H1 (cell line): ENCODE results near the gene TNNC1. TPM values are rescaled to one million over a fixed set of nuclear protein-coding genes. Genes with fewer than 3 reads are reported as not detected.

Source experiments
- polyA plus RNA-seq, 7 experiments: library from polyadenylated mRNA; depleted of rRNA in 3 of 7; stranded (reverse) in 5 of 7; unstranded in 2 of 7; fragments of >200 nt in 5 of 7; fragments of 200-250 nt in 2 of 7; gene quantifications; 1 replicate in 5 of 7; 2 replicates in 1 of 7; 4 replicates in 1 of 7; pipeline versions ENCODE4 v1.2.1 to v1.2.3, GENCODE V29; 2011 to 2013; ENCODE audit warnings: missing spikeins in 2 of 7, mixed read lengths in 2 of 7
- total RNA-seq: library from RNA; stranded (reverse); fragmentation: NEBNext Ultra II Directional; extraction: Animal tissue kit (Norgen Biotek cat#: 25700); gene quantifications from 2 replicates; pipeline ENCODE4 v1.2.1, GENCODE V29; 2021

The TNNC1 gene
- total and polyA plus RNA-seq, 2 of the 8 experiments (the other 6 are each of a cell fraction or from before 2014, with no cell fraction given) = 5.8 to 16.4 TPM

Other genes with a start within 250 kb of the TNNC1 start
- gene TLR9, start 228.4 kb downstream of the TNNC1 start, total RNA-seq = not detected in 2 replicates
- gene TLR9, start 228.4 kb downstream of the TNNC1 start, polyA plus RNA-seq (2011; rRNA removed) = 0.05 and 0.06 TPM in 2 replicates
- 62.6 and 65.2 TPM in 2 replicates for gene TWF2, start 214.9 kb downstream of the TNNC1 start, total RNA-seq
- gene TWF2, start 214.9 kb downstream of the TNNC1 start, polyA plus RNA-seq (2011; rRNA removed) = 90.4 and 135 TPM in 2 replicates
- 5.2 and 5.4 TPM in 2 replicates for gene PPM1M, start 208.3 kb downstream of the TNNC1 start, total RNA-seq
- gene PPM1M, start 208.3 kb downstream of the TNNC1 start, polyA plus RNA-seq (2011; rRNA removed) = 5.1 and 6.3 TPM in 2 replicates
- gene WDR82, start 175.4 kb downstream of the TNNC1 start, total RNA-seq = 77.2 and 82.7 TPM in 2 replicates
- gene WDR82, start 175.4 kb downstream of the TNNC1 start, polyA plus RNA-seq (2011; rRNA removed) = 25.8 and 33.5 TPM in 2 replicates
- gene GLYCTK, start 166.2 kb downstream of the TNNC1 start, total RNA-seq = 3.5 and 4.2 TPM in 2 replicates
- gene GLYCTK, start 166.2 kb downstream of the TNNC1 start, polyA plus RNA-seq (2011; rRNA removed) = 8.7 and 11.1 TPM in 2 replicates
- gene DNAH1, start 137.7 kb downstream of the TNNC1 start, total RNA-seq = 0.63 and 1.5 TPM in 2 replicates
- gene DNAH1, start 137.7 kb downstream of the TNNC1 start, polyA plus RNA-seq (2011; rRNA removed) = 1.0 and 1.9 TPM in 2 replicates
- 72.9 and 80.3 TPM in 2 replicates for gene BAP1, start 44.0 kb downstream of the TNNC1 start, total RNA-seq
- gene BAP1, start 44.0 kb downstream of the TNNC1 start, polyA plus RNA-seq (2011; rRNA removed) = 64.9 and 79.5 TPM in 2 replicates
- 9.5 and 12.0 TPM in 2 replicates for gene PHF7, start 43.4 kb downstream of the TNNC1 start, total RNA-seq
- gene PHF7, start 43.4 kb downstream of the TNNC1 start, polyA plus RNA-seq (2011; rRNA removed) = 6.3 and 6.7 TPM in 2 replicates
- gene SEMA3G, start 8.9 kb downstream of the TNNC1 start, total RNA-seq = 1.5 TPM in 2 replicates
- 0.95 and 2.4 TPM in 2 replicates for gene SEMA3G, start 8.9 kb downstream of the TNNC1 start, polyA plus RNA-seq (2011; rRNA removed)
- 67.0 and 71.9 TPM in 2 replicates for gene NISCH, start 1.6 kb upstream of the TNNC1 start, total RNA-seq
- gene NISCH, start 1.6 kb upstream of the TNNC1 start, polyA plus RNA-seq (2011; rRNA removed) = 71.2 and 108 TPM in 2 replicates
- 1.8 and 1.9 TPM in 2 replicates for gene STAB1, start 41.3 kb upstream of the TNNC1 start, total RNA-seq
- 1.0 and 1.3 TPM in 2 replicates for gene STAB1, start 41.3 kb upstream of the TNNC1 start, polyA plus RNA-seq (2011; rRNA removed)
- 331 and 367 TPM in 2 replicates for gene NT5DC2, start 79.8 kb upstream of the TNNC1 start, total RNA-seq
- gene NT5DC2, start 79.8 kb upstream of the TNNC1 start, polyA plus RNA-seq (2011; rRNA removed) = 477 and 618 TPM in 2 replicates
- gene UQCC5, start 82.6 kb upstream of the TNNC1 start, total RNA-seq = 37.7 and 39.3 TPM in 2 replicates
- gene UQCC5, start 82.6 kb upstream of the TNNC1 start, polyA plus RNA-seq (2011; rRNA removed) = 35.0 and 45.0 TPM in 2 replicates
- gene PBRM1, start 231.9 kb upstream of the TNNC1 start, total RNA-seq = 65.8 and 65.9 TPM in 2 replicates
- 17.0 and 19.3 TPM in 2 replicates for gene PBRM1, start 231.9 kb upstream of the TNNC1 start, polyA plus RNA-seq (2011; rRNA removed)
- gene GNL3, start 232.0 kb upstream of the TNNC1 start, total RNA-seq = 174 and 184 TPM in 2 replicates
- gene GNL3, start 232.0 kb upstream of the TNNC1 start, polyA plus RNA-seq (2011; rRNA removed) = 35.7 and 45.5 TPM in 2 replicates